Left hindlimb (tissue), 1 donor: ENCODE measurements around the gene SF3A1.
"Not testable (repeated sequence)": the region's sequence is repeated elsewhere in the genome, so short reads cannot be mapped to it uniquely, and the experiment has no call there.

ENCODE experiments used
- DNase-seq: peaks from one replicate; pipeline ENCODE4 v3.0.0-alpha.2; 2018

The SF3A1 gene, protein sequence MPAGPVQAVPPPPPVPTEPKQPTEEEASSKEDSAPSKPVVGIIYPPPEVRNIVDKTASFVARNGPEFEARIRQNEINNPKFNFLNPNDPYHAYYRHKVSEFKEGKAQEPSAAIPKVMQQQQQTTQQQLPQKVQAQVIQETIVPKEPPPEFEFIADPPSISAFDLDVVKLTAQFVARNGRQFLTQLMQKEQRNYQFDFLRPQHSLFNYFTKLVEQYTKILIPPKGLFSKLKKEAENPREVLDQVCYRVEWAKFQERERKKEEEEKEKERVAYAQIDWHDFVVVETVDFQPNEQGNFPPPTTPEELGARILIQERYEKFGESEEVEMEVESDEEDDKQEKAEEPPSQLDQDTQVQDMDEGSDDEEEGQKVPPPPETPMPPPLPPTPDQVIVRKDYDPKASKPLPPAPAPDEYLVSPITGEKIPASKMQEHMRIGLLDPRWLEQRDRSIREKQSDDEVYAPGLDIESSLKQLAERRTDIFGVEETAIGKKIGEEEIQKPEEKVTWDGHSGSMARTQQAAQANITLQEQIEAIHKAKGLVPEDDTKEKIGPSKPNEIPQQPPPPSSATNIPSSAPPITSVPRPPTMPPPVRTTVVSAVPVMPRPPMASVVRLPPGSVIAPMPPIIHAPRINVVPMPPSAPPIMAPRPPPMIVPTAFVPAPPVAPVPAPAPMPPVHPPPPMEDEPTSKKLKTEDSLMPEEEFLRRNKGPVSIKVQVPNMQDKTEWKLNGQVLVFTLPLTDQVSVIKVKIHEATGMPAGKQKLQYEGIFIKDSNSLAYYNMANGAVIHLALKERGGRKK

DNA sequence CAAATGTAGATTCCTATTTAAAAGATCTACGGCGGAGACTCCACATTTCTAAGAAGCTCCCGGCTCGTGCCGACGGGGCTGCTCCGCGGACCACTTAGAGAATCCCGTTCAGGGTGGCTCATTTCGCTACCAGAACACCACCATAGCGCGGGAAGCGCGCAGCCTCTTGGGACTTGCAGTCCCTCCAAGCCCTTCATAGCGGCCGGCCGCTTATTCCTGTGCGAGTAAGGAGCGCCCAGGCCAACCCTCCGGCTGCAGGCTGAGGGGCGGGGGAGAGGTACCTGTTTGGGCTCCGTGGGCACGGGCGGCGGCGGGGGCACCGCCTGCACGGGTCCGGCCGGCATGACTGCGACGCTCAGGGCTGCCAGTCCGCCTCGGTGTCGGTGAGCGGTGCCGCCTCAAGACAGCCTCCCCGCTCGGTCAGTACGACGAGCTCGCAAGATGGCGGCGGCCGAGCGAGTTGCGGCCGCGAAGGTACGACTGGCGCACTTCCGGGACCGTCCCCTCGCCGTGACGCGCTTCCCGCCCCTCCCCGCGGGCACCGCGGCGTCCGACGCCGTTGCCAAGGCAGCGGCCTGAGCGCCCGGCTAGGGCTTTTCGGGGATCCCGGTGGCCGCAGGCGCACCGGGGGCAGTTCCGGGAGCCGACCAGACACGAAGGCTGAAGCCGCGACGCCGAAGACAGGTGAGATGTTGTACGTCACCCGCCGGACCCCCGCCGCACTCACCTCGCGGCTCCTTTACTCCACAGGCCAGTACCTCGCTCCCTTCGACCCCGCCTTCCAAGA, at the start of gene SF3A1, which contains the start of gene CCDC157:
Gene SF3A1 (minus strand): TSS at position 446 of the 787 bp plus-strand sequence. CDS start 102 bp downstream, at position 344.
Gene CCDC157 (plus strand): TSS at position 559 of the 787 bp plus-strand sequence. CDS start 8,994 bp downstream, outside the sequence.
- peak; percentile 91 for DNase-seq

DNA sequence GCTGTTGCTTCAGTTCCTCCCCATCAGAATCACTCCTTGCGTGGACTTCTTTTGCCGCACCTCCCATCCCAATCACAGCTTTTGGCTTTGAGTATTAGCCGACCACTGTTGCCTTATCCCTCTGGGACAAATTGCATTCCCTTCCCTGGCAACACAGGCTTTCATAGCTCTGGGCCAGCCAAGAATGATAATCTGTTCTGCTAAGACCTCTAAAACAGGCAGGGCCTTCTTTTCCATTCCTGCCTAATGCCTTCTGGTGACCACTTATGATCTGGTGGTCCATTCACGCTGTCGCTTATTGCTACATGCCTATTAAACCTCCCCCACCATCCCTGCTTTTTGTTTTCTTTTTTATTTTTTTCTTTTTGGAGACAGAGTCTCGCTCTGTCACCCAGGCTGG, 49.7 kb upstream of the SF3A1 start:
- no peak for DNase-seq

DNA sequence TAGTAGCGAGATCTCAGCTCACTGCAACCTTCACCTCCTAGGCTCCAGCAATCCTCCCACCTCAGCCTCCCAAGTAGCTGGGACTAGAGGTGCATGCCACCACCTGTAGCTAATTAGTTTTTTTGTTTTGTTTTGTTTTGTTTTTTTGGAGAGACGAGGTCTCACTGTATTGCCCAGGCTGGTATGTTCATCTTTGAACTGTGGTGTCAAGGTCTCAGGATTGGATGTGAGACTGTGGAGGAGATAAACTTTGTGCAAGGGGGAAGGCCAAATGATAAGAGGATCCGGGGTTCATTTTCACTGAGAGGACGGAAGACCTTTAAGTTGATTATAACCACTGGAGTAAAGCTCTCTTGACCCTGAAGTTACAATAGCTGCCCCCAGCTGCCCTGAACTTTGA, 49.0 kb upstream of the SF3A1 start:
- DNase-seq: no peak

DNA sequence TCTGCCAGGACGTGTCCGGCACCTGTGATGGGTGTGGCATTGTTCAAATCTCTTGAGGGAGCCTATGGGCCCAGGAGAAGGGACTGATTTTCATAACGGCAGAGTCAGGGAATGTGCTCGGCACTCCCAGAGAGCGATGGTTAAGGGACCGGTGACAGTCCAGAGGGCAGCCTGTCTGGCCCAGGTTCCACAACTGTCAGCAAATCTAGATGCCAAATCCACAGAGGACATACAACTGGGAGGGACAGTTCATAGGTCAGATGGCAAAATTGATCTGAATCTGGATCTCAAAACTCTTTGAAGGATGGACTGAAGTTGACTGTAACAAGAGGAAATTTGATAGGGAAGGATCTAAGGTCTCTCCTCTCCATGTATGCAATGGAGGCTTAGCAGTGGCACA, 47.6 kb upstream of the SF3A1 start:
- DNase-seq: no peak

DNA sequence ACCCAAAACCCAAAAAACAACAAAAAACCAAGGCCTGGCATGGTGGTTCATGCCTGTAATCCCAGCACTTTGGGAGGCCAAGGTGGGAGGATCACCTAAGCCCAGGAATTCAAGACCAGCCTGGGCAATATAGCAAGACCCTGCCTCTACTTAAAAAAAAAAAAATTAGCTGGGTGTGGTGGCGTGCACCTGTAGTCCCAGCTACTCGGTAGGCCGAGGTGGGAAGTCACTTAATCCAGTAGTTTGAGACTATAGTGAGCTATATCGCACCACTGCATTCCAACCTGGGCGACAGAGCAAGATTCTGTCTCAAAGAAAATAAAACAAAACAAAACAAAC, 46.0 kb upstream of the SF3A1 start:
- DNase-seq: not testable (repeated sequence)

DNA sequence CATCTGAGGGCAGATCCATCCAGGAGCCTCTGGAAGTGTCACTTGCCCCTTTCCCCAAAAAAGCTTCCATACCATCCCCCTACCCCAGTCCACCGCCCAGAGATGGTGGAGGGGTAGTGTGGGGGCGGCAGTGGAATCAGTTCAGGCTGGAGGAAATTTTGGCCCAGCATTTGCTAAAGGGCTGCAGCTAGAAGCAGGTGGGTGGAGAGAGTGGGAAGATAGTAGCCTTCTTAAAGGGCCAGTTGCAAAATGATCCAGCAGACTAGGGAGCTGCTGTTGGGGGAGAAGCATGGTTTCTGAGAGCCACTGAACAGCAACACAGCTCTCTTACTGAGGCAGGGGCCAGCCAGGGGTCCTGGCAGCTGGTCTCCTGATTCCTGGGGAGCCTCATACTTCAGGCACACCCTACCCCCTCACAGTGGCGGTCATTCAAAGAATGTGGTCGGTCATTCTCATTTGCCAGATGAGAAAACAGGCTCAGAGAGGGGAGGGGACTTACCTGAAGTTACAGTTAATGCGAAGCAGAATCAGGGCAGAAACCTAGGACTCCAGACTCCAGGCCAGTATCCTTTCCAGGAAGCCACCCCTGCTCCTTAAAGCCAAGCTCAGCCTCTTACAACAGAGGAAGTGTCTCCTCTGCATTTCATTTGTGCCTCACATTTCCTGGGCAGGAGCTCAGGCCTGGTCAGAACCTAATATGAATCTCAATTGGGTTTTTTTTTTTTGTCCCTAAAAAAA, 45.5 kb upstream of the SF3A1 start:
- DNase-seq: no peak

DNA sequence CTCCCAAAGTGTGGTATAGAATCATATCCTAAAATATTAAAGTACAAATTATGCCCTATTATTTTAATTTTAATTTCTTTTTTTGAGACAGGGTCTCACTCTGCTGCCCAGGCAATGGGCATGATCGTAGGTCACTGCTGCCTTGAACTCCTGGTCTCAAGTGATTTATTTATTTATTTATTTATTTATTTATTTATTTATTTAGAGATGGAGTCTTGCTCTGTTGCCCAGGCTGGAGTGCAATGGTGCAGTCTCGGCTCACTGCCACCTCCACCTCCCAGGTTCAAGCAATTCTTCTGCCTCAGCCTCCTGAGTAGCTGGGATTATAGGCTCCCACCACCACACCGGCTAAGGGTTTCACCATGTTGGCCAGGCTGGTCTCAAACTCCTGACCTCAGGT, 44.3 kb upstream of the SF3A1 start:
- not testable (repeated sequence) for DNase-seq

DNA sequence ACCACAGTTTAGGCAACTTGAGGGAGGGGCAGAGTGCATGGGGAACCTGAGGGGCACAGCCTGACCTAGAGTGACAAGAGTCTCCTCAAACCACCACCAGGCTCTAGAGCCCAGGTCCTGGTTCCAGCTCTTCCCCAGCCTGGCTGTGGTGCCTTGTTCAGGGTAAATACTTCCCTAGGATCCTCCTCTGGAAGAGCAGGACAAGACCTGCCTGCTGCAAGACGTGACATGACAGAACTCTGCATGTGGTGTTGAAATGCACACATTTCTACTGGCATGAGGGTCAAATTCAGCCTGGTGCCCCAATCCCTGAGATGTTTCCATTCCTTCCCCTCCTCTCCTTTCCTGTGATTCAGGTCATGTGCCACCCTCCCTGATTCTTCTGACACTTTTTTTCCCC, 43.5 kb upstream of the SF3A1 start:
- no peak for DNase-seq

DNA sequence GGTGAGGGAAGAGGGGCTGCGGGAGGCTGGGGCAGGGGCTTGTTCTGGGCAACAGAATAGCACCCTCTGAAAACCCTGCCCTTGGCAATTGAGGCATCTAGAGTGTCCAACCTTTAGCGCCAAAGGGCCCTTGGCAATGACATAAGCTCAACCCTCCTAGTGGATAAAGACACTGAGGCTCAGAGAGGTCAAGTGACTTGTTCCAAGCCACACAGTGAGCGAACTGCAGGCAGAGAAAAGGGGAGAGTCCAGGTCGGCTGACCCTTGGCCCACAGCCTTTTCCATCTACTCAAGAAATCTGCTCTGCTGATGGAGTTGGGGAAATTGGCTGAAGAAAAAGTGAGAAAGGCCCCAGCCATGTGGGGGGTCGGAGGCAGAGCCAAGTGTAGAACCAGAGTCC, 43.0 kb upstream of the SF3A1 start:
- no peak for DNase-seq

DNA sequence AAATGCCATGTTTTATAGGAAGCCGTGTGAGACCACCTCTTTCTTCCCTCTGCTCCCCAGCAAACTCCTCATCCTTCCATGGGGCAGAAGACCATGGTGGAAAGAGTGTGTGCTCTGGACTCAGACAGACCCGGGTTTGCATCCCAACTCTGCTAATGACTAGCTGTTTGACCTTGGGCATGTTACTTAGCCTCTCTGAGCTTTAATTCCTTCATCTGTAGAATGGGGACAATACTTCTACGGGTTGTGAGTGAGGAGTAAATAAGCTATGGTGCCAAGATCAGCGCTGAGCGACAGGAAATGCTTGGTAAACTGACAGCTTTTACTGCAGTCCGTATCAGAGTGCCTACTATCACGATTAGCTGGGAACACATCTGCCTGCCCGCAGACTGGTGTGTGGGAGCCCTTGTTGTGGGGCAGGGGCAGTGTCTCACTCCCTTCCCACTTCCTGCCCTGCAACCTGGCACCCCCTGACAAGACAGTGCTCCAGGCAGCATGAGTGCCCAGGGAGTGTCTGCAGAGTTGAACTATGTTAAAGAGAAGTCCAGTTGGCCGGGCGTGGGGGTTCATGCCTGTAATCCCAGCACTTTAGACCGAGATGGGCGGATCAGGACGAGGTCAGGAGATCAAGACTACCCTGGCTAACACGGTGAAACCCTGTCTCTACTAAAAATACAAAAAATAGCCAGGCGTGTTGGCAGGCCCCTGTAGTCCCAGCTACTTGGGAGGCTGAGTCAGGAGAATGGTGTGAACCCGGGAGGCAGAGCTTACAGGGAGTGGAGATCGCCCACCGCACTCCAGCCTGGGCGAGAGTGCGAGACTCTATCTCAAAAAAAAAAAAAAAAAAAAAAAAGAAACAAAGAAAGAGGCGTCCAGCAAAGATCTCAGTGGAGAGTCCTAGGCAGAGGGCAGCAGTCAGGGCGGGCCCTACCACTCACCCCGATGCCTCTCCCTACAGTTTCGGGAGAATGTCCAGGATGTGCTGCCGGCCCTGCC, 42.3 kb upstream of the SF3A1 start:
- DNase-seq: no peak

DNA sequence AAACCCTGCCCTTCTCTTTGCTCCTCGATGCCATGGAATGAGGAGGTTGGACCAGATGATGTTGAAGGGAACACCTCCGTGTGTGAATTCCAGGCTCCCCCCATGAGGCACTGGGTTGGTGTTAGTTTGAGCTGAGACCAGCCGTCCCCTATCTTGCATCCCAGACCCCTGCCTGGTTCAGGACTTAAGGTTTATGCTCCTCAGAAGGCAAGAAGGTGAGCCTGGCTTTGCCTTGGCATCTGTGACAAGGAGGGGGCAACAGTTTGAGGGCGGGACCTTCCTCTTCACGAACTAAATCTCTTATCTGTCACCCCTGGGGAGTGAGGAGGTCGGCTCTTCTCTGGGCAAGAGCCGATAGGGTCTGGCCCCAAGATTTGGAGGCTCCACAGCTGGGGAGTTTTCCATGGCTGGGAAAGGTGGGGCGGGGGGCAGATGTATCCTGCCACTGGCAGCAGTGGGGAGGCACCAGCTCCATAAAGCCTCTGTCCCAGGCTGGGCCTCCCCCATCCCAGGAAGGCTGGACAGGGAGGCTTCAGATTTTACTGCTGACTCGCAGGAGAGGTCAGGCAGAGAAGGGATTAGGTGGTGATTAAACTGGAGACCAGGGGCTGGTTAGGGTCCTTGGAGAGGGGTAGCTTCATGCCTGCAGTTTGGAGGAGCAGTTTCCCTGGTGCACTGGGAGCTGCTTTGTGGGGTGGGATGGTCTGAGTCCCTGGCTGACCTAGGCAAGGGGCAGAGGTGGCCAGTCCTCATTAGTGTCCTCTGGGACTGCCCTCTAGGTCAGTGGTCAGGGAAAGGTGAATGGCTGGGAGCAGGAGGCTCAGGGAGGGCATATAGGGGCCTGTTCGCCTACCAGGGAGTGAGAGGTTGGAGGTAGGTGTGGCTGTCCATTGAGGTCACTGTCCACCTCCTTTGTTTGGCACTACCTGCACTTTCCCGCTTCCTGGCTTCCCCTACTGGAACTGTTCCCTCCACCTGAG, 41.3 kb upstream of the SF3A1 start:
- DNase-seq: no peak

DNA sequence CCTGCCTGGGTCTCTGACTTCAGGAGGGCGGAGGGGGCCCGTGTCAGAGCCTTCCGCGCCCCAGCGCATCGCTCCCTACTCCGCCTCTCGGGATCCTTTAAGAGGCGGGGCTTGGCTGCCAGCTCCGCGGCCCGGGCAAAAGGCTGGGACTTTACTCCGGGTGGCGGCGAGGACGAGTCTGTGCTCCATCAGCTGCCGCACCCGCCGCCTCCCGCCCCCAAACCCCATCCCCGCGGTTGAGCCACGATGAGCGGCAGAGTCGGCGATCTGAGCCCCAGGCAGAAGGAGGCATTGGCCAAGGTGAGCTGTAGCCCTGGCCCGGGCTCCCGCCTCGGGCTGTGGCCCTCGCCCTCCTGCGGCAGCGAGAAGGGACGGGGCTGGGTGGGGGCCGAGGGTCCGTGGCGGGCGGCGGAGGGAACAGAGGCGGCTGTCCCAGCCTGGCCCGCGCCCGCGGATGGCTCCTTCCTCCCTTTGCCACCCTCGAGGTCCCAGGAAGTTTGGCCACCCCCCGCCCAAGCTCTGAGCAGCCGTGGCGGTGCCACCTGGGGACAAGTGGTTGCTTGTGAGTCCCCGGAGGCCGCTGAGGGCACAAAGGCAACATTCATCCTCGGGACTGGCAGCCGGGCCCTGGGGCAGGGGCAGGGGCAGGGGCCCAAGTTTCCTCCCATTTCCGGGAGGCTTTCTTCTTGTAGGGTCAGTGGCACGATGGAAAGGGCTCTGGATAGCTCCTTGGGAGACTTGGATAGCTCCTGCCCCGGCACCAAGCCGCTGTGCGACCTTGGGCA, 40.4 kb upstream of the SF3A1 start, which contains the start of gene SEC14L2:
Gene SEC14L2 (plus strand): TSS at position 148 of the 785 bp plus-strand sequence. CDS start 99 bp downstream, at position 247.
- DNase-seq: peak; percentile 74

DNA sequence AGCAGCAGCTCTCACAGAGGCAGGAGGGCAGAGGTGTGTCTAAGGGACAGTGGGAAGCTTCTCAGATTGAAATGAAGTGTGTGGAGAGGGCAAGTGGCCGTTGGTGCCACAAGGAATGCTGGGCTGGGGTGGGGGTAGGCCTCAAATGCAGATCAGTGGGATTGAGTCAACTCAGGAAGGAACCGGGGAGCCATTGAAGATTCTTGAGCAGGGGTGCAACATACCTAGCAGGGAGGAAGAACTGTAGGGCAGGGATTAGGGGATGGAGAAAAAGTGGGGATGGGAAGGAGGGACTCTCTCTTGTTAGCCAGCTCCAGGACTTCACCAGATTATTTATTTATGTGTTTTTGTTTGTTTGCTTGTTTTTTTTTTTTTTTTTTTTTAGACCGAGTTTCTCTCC, 37.2 kb upstream of the SF3A1 start:
- DNase-seq: no peak

DNA sequence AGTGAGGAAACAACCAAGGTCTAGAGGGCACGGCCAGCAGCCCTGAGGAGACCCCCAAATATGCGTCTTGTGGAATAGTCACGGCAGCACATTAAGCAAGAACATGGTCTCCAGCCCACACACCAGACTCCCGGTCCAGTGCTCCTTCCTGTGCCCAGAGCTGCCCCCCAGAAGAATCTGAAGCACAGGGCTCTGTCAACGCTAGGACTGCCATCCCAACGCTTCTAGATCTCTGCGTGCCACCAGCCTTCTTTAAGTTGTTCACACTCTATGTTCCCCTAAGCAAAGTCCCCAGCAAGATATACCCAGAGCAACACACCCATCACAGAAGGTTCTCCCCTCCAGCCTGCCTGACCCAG, 36.6 kb upstream of the SF3A1 start:
- no peak for DNase-seq

DNA sequence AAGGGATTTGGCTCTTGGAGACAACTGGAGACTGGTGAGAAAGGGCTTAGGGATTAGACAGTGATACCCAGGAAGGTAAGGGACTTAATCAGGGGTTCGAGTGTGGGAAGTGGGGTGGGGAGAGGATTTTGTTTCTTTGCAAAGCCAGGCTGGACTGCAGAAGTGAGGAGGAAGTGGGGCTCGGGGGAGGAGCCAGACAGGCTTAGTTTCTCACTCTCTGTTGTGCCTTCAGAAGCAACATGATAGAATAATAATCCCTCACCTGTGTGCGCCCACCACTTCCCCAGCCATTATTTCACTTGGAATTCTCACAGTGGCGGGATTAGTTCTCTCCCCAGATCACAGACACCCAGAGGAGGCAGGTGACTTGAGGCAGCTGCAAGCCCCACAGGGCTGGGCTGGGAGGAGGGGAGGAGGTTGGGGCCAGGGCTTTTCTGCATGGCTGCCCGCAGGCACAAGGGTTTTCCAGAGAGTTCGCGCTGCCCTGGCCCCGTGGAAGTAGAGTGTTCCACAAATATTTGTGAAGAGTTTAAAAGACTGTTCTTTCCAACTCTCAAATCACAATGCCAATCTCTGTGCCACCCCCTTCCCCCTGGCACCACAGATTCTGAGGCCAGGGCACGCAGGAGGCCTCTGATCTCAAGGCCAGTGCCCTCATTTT, 36.1 kb upstream of the SF3A1 start:
- DNase-seq: no peak

DNA sequence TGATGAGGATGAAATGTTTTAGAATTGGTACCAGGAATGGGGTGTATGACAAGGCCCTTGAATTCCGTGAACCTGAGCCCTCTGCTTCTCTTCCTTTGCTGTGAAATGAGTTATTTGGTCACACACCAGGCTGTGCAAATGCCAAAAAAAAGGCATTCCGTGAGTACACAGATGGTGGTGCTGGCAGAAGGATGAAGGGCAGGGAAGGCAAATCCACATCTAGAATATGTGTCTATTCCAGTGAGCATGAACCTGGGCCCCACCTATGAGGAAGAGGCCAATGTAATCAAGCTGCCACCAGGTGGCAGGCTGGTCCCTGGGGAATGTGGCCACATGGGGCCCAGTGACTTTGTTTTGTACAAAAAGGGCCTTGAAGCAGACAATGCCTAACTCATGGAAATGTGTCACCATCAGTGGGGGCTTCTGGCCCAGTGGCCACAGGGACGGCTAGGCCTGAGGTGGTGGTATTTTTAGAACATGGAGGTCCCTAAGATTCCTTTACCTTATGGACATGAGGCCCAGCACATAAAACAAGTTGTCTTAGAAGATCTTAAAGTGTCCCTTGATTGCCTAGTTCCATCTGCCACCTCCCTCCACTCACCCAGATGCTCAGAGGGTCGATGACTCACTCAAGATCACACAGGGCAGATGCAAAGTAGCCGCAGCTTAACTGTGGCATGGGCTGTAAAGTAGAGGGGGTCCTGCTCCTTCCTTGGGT, 34.4 kb upstream of the SF3A1 start:
- DNase-seq: no peak

DNA sequence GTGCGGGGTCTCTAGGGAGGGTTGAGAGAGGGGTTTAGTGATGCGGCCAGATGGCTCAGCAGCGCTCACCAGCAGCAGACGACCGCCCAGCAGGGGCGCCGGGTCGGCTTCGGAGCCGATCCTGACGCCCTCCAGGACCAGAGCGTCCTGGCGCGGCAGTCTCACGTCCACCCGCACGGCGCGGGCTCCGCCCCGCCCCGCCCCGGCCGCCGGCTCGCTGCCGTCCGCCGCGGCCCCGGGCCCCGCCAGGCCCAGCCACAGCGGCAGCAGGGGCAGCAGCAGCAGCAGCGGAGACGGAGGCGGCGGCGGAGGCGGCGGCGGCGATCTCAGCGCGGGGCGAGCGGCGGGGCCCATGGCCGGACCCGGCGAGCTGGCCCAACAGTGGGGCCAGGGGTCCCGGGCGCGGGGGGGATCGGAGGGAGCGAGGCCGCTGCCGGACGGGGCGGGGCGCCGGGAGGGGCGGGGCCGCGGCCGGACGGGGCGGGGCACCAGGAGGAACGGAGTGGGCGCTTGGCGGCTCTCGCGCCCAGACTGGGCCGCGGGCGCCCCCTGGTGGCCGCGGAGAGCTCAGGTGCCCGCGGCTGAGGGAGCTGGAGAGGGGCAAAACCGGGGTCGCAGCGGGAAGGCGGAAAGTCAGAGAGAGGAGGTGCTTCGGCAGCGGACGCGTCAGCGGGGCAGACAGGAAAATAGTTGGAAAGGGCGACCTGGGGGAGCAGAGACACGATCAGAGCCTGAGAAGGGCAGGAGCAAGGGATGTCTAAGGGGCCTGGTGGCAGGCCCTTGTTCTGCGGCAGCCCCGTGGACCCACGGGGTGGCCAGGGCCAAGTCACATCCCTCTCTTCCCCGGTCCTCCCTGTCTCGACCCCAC, 30.5 kb upstream of the SF3A1 start, which contains the start of gene RNF215:
Gene RNF215 (minus strand): TSS at position 452 of the 868 bp plus-strand sequence. CDS start 98 bp downstream, at position 354.
- DNase-seq: peak; percentile 91
